Measurements from ENCODE around the gene FAXDC2. TPM values are rescaled to one million over a fixed set of nuclear protein-coding genes. Genes with fewer than 3 reads are reported as not detected.
"Not testable (repeated sequence)": the region's sequence is repeated elsewhere in the genome, so short reads cannot be mapped to it uniquely, and the experiment has no call there.

The FAXDC2 gene
- total RNA-seq, 1 donor from 2014 or later, result 3.6 TPM

GRCh38 chr5:154823605-154824004 is 26.8 kb downstream of the FAXDC2 start:
- Mint-ChIP-seq H3K27me3 (ENCODE audit: low read depth, unreplicated experiment) (no peaks in the 10 kb centered on the region), H3K4me3 (ENCODE audit: unreplicated experiment) (no peak overlapping the region), H3K36me3 (ENCODE audit: low read depth, unreplicated experiment) (peaks cover 26% of the 10 kb centered on the region), H3K27ac (ENCODE audit: unreplicated experiment) (no peak overlapping the region), H3K4me1 (ENCODE audit: low read depth, unreplicated experiment) (no peaks in the 10 kb centered on the region), H3K9me3 (ENCODE audit: unreplicated experiment) (no peaks in the 10 kb centered on the region)
- H3K27me3 ChIP-seq (ENCODE audit: insufficient read depth, low read length), result no peaks in the 10 kb centered on the region
- DNase-seq (ENCODE audit: low read depth), result no peak
- no peaks in the 10 kb centered on the region for H3K9me3 ChIP-seq (ENCODE audit: insufficient read depth, low read depth, low read length)
- peaks cover 13% of the 10 kb centered on the region for H3K36me3 ChIP-seq (ENCODE audit: insufficient read depth, low read length)
- H4K20me1 ChIP-seq (ENCODE audit: insufficient read depth, low read length), result peaks cover 13% of the 10 kb centered on the region
- no peak for FAIRE-seq
- no peaks in the 10 kb centered on the region for H3K4me1 ChIP-seq (ENCODE audit: insufficient read depth, low read length)
- H3K9ac ChIP-seq (ENCODE audit: low read length), result no peak overlapping the region
- H3K4me3 ChIP-seq (ENCODE audit: insufficient read depth, low read depth, low read length), result no peak overlapping the region
- no peak overlapping the region for H2AFZ ChIP-seq (ENCODE audit: low read depth, low read length)
- H3K27ac ChIP-seq (ENCODE audit: low read depth, low read length), result no peak overlapping the region
- no peak overlapping the region for H3K4me2 ChIP-seq (ENCODE audit: low read length)
- TF ChIP-seq CTCF (IDR thresholded peaks at IDR 0.05; ENCODE audit: insufficient read depth, low read depth, low read length) (no peak), EZH2 (IDR thresholded peaks at IDR 0.05; ENCODE audit: insufficient read depth, low read length) (no peak)
- H3K79me2 ChIP-seq (ENCODE audit: insufficient read depth, low read length), result no peaks in the 10 kb centered on the region

GRCh38 chr5:154822896-154823295 is 27.5 kb downstream of the FAXDC2 start:
- not testable (repeated sequence) for H3K27me3 ChIP-seq (ENCODE audit: insufficient read depth, low read length); H3K4me3 Mint-ChIP-seq (ENCODE audit: unreplicated experiment); H2AFZ ChIP-seq (ENCODE audit: low read depth, low read length); H3K79me2 ChIP-seq (ENCODE audit: insufficient read depth, low read length); H3K27ac ChIP-seq (ENCODE audit: low read depth, low read length); H3K9ac ChIP-seq (ENCODE audit: low read length); DNase-seq (ENCODE audit: low read depth); H3K27ac Mint-ChIP-seq (ENCODE audit: unreplicated experiment); H3K9me3 Mint-ChIP-seq (ENCODE audit: unreplicated experiment); H3K4me1 ChIP-seq (ENCODE audit: insufficient read depth, low read length); H3K4me3 ChIP-seq (ENCODE audit: insufficient read depth, low read depth, low read length); H3K27me3 Mint-ChIP-seq (ENCODE audit: low read depth, unreplicated experiment); H3K4me1 Mint-ChIP-seq (ENCODE audit: low read depth, unreplicated experiment); H3K9me3 ChIP-seq (ENCODE audit: insufficient read depth, low read depth, low read length); H3K4me2 ChIP-seq (ENCODE audit: low read length); FAIRE-seq
- Histone ChIP-seq H4K20me1 (ENCODE audit: insufficient read depth, low read length) (peaks cover 13% of the 10 kb centered on the region), H3K36me3 (ENCODE audit: insufficient read depth, low read length) (peaks cover 13% of the 10 kb centered on the region)
- H3K36me3 Mint-ChIP-seq (ENCODE audit: low read depth, unreplicated experiment), result peaks cover 24% of the 10 kb centered on the region

DNA sequence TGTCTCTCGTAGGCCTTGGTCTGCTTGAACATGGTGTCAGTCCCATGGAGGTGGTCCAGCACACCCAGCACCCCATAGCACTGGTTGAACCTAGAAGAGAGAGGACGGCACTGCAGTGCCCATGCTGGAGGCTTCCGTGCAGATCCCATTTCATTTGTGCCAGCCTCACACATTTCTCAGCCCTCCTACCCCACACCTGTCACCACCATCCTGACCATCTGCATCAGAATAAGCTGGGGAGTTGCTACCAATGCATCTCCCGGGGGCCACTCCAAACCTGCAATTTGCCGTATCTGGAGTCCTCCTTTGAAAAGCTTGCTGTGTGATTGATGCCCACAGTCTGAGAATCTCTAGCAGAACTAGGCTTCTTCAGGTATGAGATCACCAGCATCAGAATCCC is 30.0 kb downstream of the FAXDC2 start:
- Histone ChIP-seq H3K27ac (ENCODE audit: low read depth, low read length) (no peak overlapping the region), H3K9ac (ENCODE audit: low read length) (no peak overlapping the region), H3K4me2 (ENCODE audit: low read length) (no peak overlapping the region), H3K79me2 (ENCODE audit: insufficient read depth, low read length) (peaks cover 8% of the 10 kb centered on the region), H3K27me3 (ENCODE audit: insufficient read depth, low read length) (no peaks in the 10 kb centered on the region), H3K4me3 (ENCODE audit: insufficient read depth, low read depth, low read length) (no peak overlapping the region), H3K36me3 (ENCODE audit: insufficient read depth, low read length) (peaks cover 21% of the 10 kb centered on the region), H3K4me1 (ENCODE audit: insufficient read depth, low read length) (no peaks in the 10 kb centered on the region), H4K20me1 (ENCODE audit: insufficient read depth, low read length) (peaks cover 22% of the 10 kb centered on the region), H2AFZ (ENCODE audit: low read depth, low read length) (no peak overlapping the region), H3K9me3 (ENCODE audit: insufficient read depth, low read depth, low read length) (no peaks in the 10 kb centered on the region)
- DNase-seq (ENCODE audit: low read depth) (no peak), FAIRE-seq (no peak)
- Mint-ChIP-seq H3K27me3 (ENCODE audit: low read depth, unreplicated experiment) (no peaks in the 10 kb centered on the region), H3K36me3 (ENCODE audit: low read depth, unreplicated experiment) (peaks cover 39% of the 10 kb centered on the region), H3K4me1 (ENCODE audit: low read depth, unreplicated experiment) (no peaks in the 10 kb centered on the region), H3K4me3 (ENCODE audit: unreplicated experiment) (no peak overlapping the region), H3K27ac (ENCODE audit: unreplicated experiment) (no peak overlapping the region), H3K9me3 (ENCODE audit: unreplicated experiment) (no peaks in the 10 kb centered on the region)
- TF ChIP-seq EZH2 (IDR thresholded peaks at IDR 0.05; ENCODE audit: insufficient read depth, low read length) (no peak), CTCF (IDR thresholded peaks at IDR 0.05; ENCODE audit: insufficient read depth, low read depth, low read length) (no peak)
